ENCODE results near the gene DACH1. TPM values are rescaled to one million over a fixed set of nuclear protein-coding genes. Genes with fewer than 3 reads are reported as not detected.

DACH1 gene
- total RNA-seq, 4 donors from 2014 or later = 0.38 to 5.8 (median 2.5) TPM

DNA sequence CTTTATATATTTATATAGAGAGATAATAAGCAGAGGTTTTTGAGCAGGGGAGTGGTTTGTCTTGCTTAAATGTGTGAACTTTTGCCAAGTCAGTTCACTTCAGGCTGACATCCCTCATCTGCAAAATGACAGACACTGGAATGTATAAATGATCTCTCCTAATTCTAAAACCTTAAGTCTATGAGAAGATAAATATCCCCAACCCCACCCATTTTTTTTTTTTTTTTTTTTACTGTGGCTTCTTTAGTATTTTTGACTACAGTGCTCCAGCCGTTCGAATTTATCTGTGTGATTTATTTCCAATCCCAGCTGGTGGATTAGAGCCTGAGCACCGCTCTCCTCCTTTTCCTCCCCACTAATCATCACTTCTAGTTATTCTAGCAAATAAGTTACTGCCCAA lies 234.8 kb downstream of the DACH1 start:
- WGBS, 2 donors = 32 to 41% methylated on average over 3 of the region's 3 CpGs
- H3K4me3 ChIP-seq (ENCODE audit: low read depth, poor library complexity, severe bottlenecking) = no peak overlapping the region
- TF ChIP-seq CTCF (IDR thresholded peaks at IDR 0.05) = no peak
- TF ChIP-seq POLR2A (IDR thresholded peaks at IDR 0.05) = no peak
- no peak for DNase-seq (ENCODE audit: low spot score in 2 of 2)
- intact Hi-C loops (cut with DNase I; ENCODE audit: low total_unique reads) = no loop called here

- TF ChIP-seq CTCF (IDR thresholded peaks at IDR 0.05) (no peak), POLR2A (IDR thresholded peaks at IDR 0.05) (no peak)
- no peak overlapping the region for H3K4me3 ChIP-seq (ENCODE audit: low read depth, poor library complexity, severe bottlenecking)
- intact Hi-C loops (cut with DNase I; ENCODE audit: low total_unique reads) = no loop called here
- no peak for DNase-seq (ENCODE audit: low spot score in 2 of 2)
- 82 to 90% methylated on average over 3 of the region's 3 CpGs for WGBS, 2 donors
Observed at GRCh38 chr13:71629167-71629566, 237.8 kb downstream of the DACH1 start.

- TF ChIP-seq CTCF (IDR thresholded peaks at IDR 0.05) (no peak), POLR2A (IDR thresholded peaks at IDR 0.05) (no peak)
- intact Hi-C loops (cut with DNase I; ENCODE audit: low total_unique reads) = no loop called here
- WGBS, 2 donors = 93 to 94% methylated on average over 4 of the region's 4 CpGs
- H3K4me3 ChIP-seq (ENCODE audit: low read depth, poor library complexity, severe bottlenecking) = no peak overlapping the region
- DNase-seq (ENCODE audit: low spot score in 2 of 2) = no peak
Observed at GRCh38 chr13:71626421-71627117, 240.4 kb downstream of the DACH1 start.

- TF ChIP-seq CTCF (IDR thresholded peaks at IDR 0.05) (no peak), POLR2A (IDR thresholded peaks at IDR 0.05) (no peak)
- intact Hi-C loops (cut with DNase I; ENCODE audit: low total_unique reads) = no loop called here
- H3K4me3 ChIP-seq (ENCODE audit: low read depth, poor library complexity, severe bottlenecking) = no peak overlapping the region
- DNase-seq (ENCODE audit: low spot score in 2 of 2) = no peak
Observed at GRCh38 chr13:71625694-71626093, 241.3 kb downstream of the DACH1 start.

DNA sequence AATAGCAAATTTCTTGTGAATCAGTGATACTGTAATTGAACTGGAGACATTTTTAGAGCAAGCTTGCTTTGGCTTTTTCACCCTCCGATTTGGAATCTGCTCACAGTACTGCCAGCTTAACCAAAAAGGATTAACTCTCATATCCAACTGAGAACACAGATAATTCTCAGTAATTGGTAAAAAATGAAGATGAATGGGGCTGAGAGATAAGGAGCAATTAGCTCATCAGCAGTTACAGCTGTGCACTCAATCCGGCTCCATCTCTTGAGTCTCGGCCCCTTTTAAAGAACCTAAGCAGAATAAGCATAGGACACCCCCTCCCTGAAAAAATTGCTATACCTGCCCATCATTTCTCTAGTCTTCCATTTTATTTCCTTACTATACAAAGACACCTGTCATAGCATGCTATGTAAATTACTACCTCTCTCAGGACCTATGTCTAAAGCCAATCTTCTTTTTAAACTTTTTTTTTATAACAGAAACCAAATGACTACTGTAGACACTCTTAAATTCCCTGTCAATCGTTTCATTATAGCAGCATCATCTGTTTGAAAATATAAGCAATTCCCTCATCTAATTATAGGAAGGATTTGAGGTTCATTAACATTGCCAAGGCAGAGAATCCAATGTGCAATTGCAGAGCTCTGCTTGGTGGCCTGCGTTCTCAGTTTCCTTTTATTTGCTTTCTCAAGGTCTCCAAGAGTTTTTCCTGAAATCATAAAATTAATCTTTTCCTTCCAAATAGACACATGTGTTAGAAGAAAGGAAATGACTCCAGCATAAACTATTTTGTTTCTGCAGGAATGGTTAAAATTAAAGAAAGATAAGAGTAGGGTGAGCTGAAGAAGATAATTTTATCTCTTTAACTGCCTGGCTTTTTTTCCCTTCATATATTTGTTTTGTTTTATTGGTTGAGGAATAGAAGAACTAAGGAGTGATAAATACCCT lies 242.1 kb downstream of the DACH1 start:
- no peak for TF ChIP-seq POLR2A (IDR thresholded peaks at IDR 0.05)
- TF ChIP-seq CTCF (IDR thresholded peaks at IDR 0.05) = no peak
- intact Hi-C loops (cut with DNase I; ENCODE audit: low total_unique reads) = no loop called here
- no peak for DNase-seq (ENCODE audit: low spot score in 2 of 2)
- H3K4me3 ChIP-seq (ENCODE audit: low read depth, poor library complexity, severe bottlenecking) = no peak overlapping the region
- WGBS, 2 donors = 69 to 70% methylated on average over 5 of the region's 5 CpGs

Data from lower leg skin (tissue), 4 donors.